ENCODE data around the gene IPCEF1. TPM values are rescaled to one million over a fixed set of nuclear protein-coding genes. Genes with fewer than 3 reads are reported as not detected.
"Not testable (repeated sequence)": the region's sequence is repeated elsewhere in the genome, so short reads cannot be mapped to it uniquely, and the experiment has no call there.

The IPCEF1 gene
- polyA plus RNA-seq, 1 donor, result 2.0 TPM

DNA sequence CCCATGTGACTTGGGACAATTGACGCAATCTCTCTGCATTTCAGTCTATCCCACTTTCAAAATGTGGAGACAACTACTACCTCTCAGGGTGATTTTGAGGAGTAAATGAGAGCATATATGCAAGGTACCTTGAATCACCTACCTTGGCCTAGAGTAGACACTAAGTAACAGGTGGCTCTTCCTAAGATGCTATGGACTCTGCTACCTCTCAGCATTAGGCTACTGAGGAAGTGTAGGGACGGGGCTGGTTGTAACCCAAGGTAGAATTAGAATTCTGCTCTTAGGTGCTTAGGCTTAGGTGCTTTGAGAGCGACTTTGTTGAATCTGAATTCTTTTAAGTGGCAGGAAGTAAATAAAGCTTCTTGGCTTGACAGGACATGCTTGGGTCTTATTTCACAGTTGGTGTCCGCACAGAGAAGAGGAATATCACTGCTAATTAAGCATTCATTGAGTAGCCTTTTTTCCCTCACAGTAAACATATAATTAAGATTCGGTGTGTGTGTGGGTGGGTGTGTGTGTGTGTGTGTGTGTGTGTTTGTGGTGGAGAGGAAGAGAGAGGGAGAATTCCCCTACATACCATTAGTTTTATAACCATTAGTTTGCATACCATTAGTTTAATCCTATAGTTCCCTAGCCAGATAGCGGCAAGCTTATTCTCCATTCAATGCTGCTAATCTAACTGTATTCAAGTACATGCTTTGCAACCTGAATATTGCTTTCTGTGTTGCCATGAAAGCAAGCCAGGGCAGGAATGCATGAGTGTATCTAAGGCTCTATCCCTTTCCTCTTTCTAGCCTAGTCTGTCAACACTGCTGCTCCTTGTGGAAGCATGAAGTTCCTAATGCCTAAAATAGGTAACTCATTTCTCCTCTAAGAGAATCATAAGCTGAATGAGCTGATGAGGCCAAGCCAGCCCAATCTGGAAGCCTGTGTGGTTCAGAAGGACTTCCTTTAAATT, 112.5 kb downstream of the IPCEF1 start:
- DNase-seq, result no peak

DNA sequence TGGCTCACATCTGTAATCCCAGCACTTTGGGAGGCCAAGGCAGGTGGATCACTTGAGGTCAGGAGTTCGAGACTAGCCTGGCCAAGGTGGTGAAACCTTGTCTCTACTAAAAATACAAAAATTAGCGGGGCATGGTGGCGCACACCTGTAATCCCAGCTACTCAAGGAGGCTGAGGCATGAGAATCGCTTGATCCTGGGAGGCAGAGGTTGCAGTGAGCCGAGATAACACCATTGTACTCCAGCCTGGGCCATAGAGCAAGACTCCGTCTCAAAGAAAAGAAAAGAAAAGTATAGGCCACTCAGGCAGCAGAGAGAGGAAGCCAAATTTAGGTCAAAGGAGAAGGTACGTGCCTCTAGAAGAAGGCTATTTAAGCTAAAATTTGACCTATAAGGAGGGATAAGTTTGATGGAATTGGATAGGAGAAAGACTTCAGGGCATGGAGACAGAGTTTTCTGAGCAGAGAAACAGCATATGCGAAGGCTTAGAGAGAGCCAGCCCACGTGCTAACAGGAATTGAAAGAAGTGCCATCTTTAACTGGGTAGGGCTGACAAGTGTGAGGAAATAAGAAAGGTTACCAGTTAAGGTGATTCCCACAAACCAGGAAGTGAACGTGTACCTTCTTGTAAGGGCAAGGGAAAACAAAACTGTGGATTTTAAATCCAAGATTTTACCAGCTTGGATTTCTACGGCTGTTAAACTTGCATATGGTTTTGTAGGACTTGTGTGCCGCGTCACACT, 113.8 kb downstream of the IPCEF1 start:
- no peak for DNase-seq

DNA sequence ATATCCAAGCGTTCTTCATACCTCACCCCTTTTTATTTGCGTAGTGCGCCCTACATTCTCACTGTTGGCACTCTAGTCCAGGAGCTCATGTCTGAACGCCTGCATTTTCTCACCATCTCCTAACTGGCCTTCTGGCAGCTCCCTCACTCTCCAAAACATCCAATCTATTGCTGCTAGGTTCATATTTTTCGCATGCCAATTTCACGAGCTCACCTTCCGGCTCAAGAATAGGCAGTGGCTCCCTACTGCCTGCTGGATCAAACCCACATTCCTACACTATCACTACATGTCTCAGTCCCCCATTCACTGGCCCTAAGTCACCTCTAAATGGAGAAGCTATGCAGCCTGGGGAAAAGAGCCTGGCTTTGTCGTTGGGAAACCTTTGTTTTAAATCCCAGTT, 115.0 kb downstream of the IPCEF1 start:
- DNase-seq, result no peak

DNA sequence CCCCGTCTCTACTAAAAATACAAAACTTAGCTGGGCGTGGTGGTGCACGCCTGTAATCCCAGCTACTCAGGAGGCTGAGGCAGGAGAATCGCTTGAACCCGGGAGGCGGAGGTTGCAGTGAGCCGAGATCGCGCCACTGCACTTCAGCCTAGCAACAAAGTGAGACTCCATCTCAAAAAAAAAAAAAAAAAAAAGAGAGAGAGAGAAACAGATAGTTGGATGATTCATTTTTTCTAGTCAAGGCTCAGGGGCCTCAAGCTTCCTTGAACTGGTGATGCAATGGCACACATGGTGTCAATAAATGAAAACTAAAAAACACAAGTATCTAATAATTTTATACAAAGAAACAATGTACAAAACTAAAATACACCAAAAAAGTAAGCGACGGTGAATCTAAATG, 115.5 kb downstream of the IPCEF1 start:
- not testable (repeated sequence) for DNase-seq

DNA sequence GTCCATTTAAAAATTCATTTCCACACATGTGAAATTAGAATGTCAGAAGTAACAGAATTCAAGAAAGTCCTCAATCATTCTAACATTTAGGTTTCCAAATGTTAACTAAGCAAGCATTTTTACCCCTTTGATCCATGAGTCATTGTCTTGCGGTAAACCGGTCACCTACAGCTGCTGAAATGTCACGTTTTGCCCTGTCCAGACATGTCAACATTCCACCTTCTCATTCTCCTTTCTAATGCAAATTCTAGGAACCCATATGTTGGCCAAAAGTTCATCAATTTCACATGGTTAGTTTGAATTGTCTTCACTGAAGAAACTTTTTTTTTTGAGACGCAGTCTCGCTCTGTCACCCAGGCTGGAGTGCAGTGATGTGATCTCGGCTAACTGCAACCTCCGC, 117.2 kb downstream of the IPCEF1 start:
- DNase-seq, result no peak

DNA sequence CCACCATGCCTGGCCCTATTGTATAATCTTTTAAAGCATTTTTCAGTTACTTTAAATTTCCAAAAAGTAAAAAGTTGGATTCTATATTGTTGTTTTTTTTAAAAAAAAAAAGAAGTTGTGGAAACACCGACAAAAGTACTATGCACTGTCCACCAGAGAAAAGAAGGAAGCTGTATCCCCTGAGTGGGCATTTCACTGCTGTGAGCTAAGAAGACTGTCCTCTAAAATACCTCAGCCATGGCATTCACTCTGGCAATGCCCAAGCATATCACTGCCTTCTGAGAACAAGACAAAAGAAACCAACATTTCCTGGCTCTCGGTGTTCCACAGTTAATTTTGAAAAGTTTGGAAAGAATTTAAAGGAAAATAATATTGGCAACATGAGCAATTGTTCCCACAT, 117.8 kb downstream of the IPCEF1 start:
- no peak for DNase-seq

DNA sequence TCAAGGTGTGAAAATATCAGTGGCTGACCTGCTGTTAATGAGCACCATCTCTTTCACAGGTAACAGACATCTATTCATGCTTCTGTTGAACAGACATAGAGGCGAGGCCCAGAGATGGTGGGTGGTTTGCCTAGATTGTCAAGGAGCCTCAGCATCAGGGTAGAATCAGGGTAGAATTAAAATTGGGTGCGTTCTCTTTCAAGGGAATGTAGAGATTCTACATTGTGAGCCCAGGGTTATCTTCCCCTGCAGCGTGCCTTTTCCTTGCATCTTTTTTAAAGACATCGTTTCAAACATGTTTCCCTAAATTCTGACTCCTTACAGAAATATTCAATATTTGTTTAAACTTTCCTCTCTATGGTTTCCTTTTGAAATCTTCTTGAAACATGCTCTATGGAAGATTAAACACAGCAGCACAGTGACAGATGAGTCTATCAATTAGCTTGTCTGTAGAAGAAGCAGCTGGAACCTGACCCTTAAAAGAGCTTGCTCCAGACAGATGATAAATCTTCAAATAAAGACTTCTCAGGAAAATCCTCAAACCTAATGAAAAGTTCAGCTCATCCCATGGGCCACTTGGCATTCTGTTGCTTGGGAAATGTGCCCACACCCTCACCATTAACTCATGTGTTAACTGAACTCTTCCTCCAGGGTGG, 119.8 kb downstream of the IPCEF1 start:
- DNase-seq, result no peak

DNA sequence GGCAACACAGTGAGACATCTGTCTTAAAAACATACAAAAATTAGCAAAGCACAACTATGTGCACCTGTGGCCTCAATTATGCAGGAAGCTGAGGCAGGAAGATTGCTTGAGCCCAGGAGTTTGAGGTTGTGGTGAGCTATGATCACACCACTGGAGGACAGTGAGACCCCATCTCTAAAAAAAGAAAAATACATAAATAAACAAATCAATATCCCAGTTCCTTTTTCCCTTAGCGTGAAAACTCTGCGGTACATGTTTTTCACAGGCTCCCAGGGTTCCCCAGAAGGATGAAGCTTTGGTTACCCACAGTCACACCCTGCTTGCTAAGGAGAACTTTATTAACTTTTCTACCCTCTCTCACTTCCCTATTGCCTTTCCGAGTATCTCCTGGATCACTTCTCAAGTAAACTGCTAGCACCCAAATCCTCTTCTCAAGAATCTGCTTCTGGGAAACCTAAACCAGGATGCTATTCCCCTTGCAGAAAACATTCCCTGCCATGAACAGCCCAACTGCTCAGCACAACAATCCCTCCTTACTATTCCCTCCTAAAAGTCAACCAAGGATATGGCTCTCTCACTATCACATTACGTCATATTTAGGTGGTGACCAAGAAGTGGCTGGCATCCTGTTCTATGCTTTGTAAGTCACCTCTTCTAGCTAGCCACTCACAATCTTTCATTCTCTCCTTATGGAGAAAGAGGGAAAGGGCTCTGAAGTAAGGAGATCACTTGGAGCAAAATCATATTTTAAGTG, 122.4 kb downstream of the IPCEF1 start:
- no peak for DNase-seq

DNA sequence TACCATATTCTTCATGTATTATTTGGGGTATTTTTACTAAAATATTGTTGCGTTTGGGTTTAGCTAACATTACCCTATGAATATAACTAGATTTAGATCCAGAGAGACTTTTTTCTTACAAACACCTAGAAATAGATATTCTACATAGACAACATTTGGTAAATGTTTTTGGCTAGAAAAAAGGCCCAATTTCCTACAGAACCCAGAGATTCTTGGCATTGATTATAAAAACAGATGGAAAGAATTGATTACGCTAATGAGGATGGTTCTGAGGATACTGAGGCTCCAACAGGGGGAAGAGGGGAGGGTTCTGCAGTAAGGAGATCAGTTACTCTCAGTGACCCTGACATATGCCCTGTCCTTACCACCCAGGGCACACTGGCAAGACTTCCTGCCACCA, 123.2 kb downstream of the IPCEF1 start:
- DNase-seq, result no peak

DNA sequence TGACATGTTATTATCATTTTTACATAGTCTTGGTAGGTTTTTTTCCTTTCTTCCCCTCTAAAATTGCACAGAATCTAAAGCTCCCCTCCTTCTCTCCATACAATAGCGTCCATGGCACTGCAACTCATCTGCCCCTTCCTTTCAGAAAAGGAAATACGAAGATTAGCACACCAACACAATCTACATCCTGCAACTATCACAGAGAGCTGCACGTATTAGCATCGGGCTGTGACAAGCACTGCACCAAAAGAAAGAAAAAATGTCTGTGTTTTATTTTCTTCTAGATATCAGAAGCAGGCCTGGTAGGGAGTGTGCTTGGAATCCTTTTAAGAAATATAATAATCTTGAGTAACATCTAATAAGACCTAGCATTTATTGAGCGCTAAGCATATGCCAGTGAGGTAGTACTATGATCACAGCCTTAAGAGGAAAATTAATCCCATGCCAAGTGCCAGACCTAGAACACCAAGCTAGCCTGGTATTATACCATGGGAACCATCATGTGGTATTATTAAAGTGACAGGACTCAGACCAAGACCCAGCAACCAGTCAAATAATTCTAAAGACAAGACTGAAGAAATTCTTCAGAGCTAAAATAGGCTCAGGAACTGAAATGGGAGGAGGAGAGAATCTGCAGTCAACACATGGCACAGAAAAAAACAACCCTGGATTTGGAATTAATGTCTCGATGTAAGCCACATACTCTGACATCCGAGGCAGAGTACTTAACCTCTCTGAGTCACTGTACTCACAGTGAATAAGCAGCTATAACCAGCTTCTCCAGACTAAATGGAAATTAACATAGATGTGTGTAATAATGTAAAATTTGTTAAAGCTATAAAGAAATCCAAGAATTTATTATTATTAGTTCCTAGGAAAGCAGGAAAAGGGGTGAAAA, 124.3 kb downstream of the IPCEF1 start:
- DNase-seq, result no peak

DNA sequence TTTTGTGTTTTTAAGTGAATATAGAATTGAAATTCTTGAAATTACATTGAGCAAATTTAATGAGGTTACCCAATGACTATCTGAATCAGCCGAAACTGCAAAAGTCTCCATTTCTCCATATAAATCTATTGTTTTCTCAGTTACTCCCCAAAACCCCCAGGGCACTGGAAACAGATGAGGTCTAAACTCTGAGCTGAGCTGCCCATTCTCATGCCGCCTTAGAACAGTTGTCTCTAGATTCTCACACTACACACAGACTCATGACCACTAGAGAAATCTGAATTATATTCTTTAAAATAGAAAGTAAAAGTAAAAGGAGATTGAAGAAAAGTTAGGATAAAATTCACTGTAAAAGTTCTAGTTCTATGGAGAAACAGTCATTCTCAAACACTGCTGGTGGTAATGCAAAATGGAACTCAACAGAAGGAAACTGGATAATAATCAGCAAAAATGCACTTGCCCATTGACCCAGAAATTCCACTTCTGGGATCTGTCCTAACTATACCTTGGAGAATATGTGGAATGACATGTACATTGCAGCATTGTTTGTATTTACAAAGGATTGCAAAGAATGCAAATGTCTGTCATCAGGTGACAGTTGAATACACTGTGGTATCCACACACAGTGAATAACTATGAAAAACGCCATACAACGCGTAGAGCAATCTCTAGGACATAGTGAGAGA, 125.5 kb downstream of the IPCEF1 start:
- no peak for DNase-seq

DNA sequence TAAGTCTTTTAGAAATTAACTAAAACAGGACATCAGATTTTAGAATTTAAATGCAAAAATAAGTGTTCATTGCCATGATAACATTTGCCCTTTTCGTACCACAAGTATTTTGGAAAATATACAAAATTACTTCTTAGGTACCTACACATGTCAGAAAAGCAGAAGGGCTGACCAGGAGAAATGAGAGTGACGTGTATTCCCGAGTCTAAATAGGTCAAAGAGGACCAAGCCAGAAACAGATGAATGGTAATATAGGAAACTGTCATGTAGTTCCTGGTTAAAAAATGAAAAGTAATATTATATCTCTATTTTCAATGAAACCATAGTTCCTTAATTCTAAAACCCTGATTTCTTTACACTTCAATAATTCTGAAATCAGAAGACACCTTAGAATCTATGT, 126.2 kb downstream of the IPCEF1 start:
- no peak for DNase-seq

DNA sequence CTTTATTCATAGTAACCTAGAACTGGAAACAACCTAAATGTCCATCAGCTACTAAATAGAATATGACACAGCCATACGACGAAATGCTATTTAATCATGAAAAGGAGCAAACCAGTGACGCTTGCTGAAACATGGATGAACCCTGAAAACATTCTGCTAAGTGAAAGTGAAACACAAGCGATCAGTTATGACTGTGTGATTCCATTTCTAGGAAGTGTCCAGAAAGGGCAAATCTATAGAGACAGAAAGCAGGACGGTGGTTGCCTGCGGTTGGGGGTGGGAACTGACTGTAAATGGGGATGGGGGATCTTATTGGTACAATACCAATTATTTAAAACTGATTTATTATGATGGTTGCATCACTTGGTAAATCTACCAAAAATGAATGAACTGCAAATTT, 126.8 kb downstream of the IPCEF1 start:
- DNase-seq, result no peak

DNA sequence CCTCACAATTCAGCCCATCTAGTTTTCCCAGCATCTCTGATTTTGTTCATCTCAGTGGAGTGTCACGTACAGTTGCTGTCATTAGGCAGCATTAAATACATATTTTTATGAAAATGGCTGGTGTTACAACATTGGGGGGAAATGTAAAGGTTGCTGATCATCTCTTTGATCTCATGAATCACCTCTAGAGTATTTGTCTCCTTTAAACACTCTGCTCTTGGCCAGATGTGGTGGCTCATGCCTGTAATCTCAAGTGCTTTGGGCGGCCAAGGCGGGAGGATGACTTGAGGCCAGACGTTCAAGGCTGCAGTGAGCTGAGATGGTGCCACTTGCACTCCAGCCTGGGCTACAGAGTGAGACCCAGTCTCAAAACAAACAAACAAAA, 128.1 kb downstream of the IPCEF1 start:
- DNase-seq, result no peak

DNA sequence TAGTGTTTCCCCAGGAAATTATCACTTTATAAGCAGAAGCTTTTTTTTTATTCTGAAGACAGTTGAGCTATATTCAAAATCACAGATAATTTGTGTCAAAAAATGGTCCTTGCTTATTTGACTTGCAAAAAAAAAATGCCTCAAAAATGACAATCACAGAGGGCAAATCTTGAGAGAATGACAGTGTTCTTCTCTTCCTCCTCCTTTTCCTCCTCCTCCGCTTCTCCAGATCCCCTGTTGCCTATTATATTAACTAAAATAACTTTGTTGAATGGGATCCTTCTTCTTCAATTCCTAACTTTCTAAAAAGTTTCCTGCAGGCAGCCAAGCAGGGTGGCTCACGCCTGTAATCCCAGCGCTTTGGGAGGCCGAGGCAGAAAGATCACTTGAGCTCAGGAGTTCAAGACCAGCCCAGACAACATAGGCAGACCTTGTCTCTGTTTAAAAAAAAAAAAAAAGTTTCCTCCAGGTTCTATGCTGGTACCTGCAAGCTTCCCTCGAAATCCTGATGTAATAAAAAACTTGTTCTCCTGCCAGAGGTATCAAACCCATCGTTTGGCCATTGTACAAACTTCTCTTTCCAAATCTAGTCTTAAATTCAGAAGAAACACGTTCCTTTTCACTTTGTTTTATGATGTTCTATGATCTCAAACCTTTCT, 128.6 kb downstream of the IPCEF1 start:
- no peak for DNase-seq

DNA sequence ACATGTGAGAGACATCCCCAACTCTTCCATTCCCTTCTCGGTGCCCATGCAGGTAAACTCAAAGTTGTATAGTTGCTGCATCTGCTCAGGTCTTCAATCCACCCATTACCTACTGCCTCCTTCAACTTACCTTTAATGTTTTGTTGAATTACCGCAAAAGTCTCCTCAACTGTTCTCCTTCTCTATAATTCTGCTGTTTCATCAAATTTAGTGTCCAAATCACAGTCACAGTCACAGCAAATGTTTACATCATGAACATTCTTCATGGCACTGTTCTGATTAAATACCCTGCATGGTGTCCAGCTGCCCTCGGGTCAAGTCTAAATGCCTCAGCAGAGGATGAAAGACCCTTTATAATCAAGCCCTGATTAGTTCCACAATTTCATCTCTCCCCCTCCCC, 130.1 kb downstream of the IPCEF1 start:
- no peak for DNase-seq

DNA sequence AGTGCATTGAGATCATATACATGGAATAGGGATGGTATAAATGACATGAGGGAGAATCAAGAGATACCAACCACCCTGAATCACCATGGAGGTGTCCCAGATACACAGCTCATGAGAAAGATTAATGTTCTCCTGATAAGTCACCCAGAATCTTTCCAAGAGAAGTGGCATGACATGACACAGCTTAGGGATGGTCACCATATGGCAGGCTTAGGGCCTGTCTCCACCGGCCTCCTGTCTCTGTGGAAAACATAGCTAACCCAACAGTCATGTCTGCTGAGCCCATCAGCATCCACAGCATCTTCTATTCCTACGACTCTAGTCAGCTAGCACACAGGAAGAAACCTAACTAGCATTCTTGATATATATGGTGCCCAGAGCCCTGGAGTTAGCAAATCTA, 133.3 kb downstream of the IPCEF1 start:
- DNase-seq, result no peak

DNA sequence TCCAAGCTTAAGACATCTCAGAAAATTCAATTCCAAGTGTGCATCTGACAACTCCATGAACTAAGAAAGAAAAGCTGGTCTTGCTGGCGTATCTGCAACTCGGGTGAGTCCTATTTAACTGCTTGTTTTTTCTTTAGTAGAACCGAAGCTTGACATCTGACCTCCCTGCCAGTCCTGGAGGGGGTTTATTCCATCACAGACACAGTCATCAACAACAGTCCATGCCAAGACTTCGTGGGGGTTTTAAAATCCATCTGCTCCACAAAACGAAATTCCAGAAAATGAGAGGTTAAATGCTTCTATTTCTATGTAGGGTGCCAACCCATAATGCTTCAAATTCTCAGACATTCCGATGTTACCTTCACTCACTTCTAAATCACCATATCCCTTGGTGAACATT, 133.9 kb downstream of the IPCEF1 start:
- no peak for DNase-seq

DNA sequence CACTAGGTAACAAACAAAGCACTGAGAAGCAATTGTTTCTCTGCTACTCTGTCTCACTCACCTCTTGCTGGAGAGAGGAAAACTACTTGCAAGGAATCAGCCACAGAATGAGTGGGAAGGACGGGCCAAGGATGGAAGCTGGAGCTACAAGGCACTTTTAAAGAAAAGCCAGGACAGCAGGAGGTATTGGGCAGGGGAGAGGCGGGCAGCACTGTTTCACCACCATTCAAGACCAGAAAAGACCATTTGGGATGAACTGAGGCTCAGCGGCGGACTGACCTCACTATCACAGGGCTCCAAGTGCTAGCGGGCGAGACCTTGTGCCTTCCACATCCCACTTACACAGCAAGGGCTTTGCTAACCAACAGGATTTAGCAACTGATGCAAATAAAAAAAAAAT, 137.4 kb downstream of the IPCEF1 start:
- no peak for DNase-seq

DNA sequence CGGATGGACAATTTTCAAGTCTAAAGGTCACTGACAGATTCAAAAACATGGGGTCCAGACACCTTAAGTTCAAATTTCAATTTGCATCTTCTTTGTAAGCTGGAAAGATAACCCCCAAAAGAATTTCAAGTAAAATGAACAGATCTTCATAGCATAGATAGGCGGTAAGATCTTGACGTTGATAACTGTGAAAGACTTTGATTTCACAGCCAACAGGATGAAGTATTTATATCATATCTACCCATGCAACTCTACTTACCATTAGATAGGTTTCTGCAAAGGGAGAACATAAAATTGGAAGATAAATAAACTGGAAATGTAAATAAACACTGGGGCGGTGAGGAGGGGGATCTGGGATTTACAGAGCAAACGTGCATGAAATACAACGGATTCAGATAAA, 137.8 kb downstream of the IPCEF1 start:
- no peak for DNase-seq

All from hindlimb muscle (tissue), 1 donor.